ENCODE data around the gene GFOD2. TPM values are rescaled to one million over a fixed set of nuclear protein-coding genes. Genes with fewer than 3 reads are reported as not detected.
"Not testable (repeated sequence)": the region's sequence is repeated elsewhere in the genome, so short reads cannot be mapped to it uniquely, and the experiment has no call there.

GFOD2 gene
- total RNA-seq, 1 donor from 2014 or later = 33.8 TPM

DNA sequence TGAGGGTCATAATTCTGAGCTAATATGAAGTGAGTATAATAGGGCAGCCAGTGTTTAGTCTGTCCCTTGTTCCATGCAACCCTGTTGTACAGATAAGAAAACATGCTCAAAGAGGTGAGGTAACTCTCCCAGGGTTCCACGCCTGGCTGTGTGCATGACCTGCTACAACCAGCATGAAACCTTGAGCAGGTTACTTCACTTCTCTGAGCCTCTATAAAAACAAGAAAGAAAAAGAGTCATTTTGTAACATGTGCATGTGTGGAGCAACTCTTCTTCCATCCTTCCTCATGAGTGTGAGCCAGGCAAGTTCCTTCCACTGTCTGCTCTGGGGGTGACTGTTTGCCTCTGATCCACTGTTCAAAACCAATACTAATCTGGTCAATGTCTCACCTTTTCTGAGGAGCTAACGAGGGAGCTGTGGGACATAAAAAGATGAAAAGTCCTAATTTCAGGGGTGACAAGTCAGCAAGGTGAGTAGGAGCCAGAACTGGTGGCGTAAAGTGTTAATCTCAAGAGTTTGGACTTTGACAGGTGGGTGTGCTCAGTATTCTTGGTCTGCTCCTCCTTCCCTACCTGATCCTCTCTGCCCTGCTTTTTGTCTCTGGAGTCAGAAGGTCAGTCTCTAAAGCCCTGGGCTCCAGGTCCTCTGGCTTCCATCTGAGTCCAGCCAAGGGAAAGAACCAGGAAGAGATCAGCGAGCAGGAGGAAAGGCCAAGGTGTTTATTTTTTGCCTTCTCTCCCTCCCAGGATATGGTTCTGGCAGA is 21.5 kb downstream of the GFOD2 start:
- H3K9me3 Mint-ChIP-seq = no peaks in the 10 kb centered on the region
- H3K4me3 Mint-ChIP-seq = no peak overlapping the region
- H3K36me3 Mint-ChIP-seq (ENCODE audit: low read depth) = peaks cover 8% of the 10 kb centered on the region
- peaks cover 4% of the 10 kb centered on the region for H3K4me1 Mint-ChIP-seq
- no peak for TF ChIP-seq CTCF (conservative IDR thresholded peaks at IDR 0.05)
- no peak overlapping the region for H3K27ac Mint-ChIP-seq (ENCODE audit: unreplicated experiment)
- DNase-seq (ENCODE audit: low read depth, low spot score) = no peak
- H3K27me3 Mint-ChIP-seq (ENCODE audit: low read depth) = no peaks in the 10 kb centered on the region

GRCh38 chr16:67694611-67695010 is 24.5 kb downstream of the GFOD2 start:
- no peaks in the 10 kb centered on the region for H3K9me3 Mint-ChIP-seq
- DNase-seq (ENCODE audit: low read depth, low spot score) = no peak
- no peaks in the 10 kb centered on the region for H3K4me1 Mint-ChIP-seq
- no peak overlapping the region for H3K4me3 Mint-ChIP-seq
- no peak for TF ChIP-seq CTCF (conservative IDR thresholded peaks at IDR 0.05)
- no peaks in the 10 kb centered on the region for H3K27me3 Mint-ChIP-seq (ENCODE audit: low read depth)
- H3K27ac Mint-ChIP-seq (ENCODE audit: unreplicated experiment) = no peak overlapping the region
- peaks cover 8% of the 10 kb centered on the region for H3K36me3 Mint-ChIP-seq (ENCODE audit: low read depth)

DNA sequence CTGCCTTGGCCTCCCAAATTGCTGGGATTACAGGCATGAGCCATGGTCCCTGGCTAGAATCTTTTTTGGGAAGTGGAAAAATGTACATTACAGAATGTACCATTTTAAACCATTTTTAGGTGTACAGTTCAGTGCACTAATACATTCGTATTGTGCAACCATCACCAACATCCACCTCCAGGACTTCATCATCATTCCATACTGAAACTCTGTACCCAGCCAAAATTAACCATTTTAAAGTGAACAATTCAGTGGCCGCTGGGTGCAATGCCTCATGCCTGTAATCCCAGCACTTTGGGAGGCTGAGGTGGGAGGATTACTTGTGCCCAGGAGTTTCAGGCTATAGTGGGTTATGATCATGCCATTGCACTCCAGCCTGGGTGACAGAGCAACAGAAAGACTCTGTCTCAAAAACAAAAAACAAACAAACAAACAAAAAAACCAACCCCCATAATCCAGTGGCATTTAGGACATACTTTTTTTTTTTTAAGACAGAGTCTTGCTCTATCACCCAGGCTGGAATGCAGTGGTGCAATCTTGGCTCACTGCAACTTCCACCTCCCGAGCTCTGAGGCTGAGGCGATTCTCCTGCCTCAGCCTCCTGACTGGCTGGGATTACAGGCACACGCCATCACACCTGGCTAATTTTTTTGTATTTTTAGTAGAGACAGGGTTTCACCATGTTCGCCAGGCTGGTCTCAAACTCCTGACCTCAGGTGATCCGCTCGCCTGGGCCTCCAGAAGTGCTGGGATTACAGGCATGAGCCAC is 25.4 kb downstream of the GFOD2 start:
- not testable (repeated sequence) for H3K27ac Mint-ChIP-seq (ENCODE audit: unreplicated experiment); H3K27me3 Mint-ChIP-seq (ENCODE audit: low read depth); DNase-seq (ENCODE audit: low read depth, low spot score); H3K9me3 Mint-ChIP-seq; H3K4me1 Mint-ChIP-seq; H3K4me3 Mint-ChIP-seq; H3K36me3 Mint-ChIP-seq (ENCODE audit: low read depth)

- H3K36me3 Mint-ChIP-seq (ENCODE audit: low read depth) = no peaks in the 10 kb centered on the region
- no peaks in the 10 kb centered on the region for H3K27me3 Mint-ChIP-seq (ENCODE audit: low read depth)
- no peaks in the 10 kb centered on the region for H3K4me1 Mint-ChIP-seq
- no peak for DNase-seq (ENCODE audit: low read depth, low spot score)
- H3K4me3 Mint-ChIP-seq = no peak overlapping the region
- H3K9me3 Mint-ChIP-seq = no peaks in the 10 kb centered on the region
- no peak overlapping the region for H3K27ac Mint-ChIP-seq (ENCODE audit: unreplicated experiment)
- no peak for TF ChIP-seq CTCF (conservative IDR thresholded peaks at IDR 0.05)
These were observed 33.6 kb downstream of the GFOD2 start for GRCh38 chr16:67685388-67686112.

DNA sequence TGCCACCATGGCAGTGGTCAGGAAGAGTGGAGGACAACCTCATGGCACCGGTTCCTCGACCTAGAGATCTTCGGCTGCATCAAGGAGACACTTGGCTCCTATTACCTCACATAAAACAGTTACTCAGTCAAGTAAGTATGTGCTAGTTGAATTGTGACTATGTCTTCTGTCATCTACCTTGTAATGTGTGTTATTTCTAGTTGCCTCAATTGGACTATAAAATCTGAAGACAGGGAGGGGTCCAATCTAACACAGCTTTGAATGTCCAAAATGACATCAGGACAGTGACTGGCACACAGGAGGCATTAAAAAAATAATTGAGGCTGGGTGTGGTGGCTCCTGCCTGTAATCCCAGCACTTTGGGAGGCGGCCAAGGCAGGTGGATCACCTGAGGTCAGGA is 35.3 kb downstream of the GFOD2 start:
- DNase-seq (ENCODE audit: low read depth, low spot score) = no peak
- Mint-ChIP-seq H3K4me1 (no peaks in the 10 kb centered on the region), H3K9me3 (no peaks in the 10 kb centered on the region), H3K27ac (ENCODE audit: unreplicated experiment) (no peak overlapping the region), H3K4me3 (no peak overlapping the region), H3K27me3 (ENCODE audit: low read depth) (no peaks in the 10 kb centered on the region), H3K36me3 (ENCODE audit: low read depth) (no peaks in the 10 kb centered on the region)
- no peak for TF ChIP-seq CTCF (conservative IDR thresholded peaks at IDR 0.05)

Measured in neural crest cell (in vitro differentiated cells).